Stimulated activated CD4-positive, alpha-beta T cell treated with anti-CD3 and anti-CD28 coated beads, Interleukin-12 subunit alpha, Interleukin-12 subunit beta, amount 100 ng/mL, for 4 hours (primary cell): Measurements from ENCODE around the gene RAB3D.
"Not testable (repeated sequence)": the region's sequence is repeated elsewhere in the genome, so short reads cannot be mapped to it uniquely, and the experiment has no call there.

Experiments used
- DNase-seq: peaks from one replicate; pipeline ENCODE4 v3.0.0-alpha.2; 2020

The RAB3D gene

DNA sequence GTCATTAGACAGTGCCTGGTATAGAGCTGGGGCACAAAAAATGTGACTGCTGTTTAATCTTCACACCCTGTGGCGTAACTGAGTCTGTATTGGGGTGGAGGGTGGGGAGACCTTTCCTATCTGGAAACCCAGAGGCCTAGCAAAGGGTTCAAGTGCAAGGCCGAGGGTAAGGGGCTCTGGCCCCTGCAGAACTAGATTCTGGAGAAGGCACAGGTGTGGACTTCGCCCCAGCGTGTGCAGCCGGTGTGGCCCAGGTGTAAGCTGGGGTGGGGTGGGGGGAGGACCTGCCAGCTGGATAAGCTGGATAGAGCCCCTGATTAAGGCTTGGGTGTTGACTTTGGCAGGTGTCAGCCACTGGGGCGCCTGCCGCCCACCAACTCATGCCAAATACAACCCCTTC, 1.3 kb downstream of the RAB3D start:
- no peak for DNase-seq

DNA sequence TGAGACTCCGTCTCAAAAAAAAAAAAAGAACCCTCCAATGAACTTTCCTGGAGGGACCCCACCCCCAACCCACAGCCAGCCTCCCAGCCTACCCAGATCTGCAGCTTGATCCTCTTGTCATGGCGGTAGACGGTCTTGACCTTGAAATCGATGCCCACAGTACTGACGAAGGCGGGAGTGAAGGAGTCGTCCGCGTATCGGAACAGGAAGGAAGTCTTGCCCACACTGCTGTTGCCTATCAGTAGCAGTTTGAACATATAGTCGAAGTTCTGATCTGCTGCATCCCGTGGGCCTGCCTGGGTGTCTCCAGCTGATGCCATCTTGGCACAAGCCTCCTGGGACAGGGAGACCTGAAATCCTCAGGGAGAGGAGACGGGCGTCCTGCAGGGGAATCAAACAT, 2.4 kb downstream of the RAB3D start:
- DNase-seq = no peak

- no peak for DNase-seq
Measured at GRCh38 chr19:11335449-11336146, 3.9 kb downstream of the RAB3D start.

DNA sequence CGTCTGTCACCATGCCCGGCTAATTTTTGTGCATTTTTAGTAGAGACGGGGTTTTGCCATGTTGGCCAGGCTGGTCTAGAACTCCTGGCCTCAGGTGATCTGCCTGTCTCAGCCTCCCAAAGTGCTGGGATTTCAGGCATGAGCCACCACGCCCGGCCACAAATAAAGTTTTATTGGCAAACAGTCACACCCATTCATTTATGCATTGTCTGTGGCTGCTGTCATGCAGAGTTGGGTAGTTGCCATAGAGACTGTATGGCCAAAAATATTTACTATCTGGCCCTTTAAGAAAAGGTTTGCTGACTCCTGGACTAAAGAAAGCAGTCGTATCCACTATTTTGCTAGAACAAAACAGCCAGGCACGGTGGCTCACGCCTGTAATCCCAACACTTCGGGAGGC, 5.6 kb downstream of the RAB3D start:
- DNase-seq = not testable (repeated sequence)

- no peak for DNase-seq
Measured at GRCh38 chr19:11332822-11333221, 6.6 kb downstream of the RAB3D start.

- no peak for DNase-seq
Measured at GRCh38 chr19:11331502-11331901, 8.0 kb downstream of the RAB3D start.

- DNase-seq = no peak
Measured at GRCh38 chr19:11330127-11330526, 9.3 kb downstream of the RAB3D start.

GRCh38 chr19:11325544-11325943, 13.9 kb downstream of the RAB3D start:
- DNase-seq = no peak

GRCh38 chr19:11324748-11325389, 14.6 kb downstream of the RAB3D start:
- DNase-seq = no peak

- DNase-seq = no peak
Measured at GRCh38 chr19:11324079-11324661, 15.3 kb downstream of the RAB3D start.

GRCh38 chr19:11323601-11324078, 15.8 kb downstream of the RAB3D start:
- DNase-seq = no peak

GRCh38 chr19:11322269-11323024, 17.0 kb downstream of the RAB3D start:
- no peak for DNase-seq

DNA sequence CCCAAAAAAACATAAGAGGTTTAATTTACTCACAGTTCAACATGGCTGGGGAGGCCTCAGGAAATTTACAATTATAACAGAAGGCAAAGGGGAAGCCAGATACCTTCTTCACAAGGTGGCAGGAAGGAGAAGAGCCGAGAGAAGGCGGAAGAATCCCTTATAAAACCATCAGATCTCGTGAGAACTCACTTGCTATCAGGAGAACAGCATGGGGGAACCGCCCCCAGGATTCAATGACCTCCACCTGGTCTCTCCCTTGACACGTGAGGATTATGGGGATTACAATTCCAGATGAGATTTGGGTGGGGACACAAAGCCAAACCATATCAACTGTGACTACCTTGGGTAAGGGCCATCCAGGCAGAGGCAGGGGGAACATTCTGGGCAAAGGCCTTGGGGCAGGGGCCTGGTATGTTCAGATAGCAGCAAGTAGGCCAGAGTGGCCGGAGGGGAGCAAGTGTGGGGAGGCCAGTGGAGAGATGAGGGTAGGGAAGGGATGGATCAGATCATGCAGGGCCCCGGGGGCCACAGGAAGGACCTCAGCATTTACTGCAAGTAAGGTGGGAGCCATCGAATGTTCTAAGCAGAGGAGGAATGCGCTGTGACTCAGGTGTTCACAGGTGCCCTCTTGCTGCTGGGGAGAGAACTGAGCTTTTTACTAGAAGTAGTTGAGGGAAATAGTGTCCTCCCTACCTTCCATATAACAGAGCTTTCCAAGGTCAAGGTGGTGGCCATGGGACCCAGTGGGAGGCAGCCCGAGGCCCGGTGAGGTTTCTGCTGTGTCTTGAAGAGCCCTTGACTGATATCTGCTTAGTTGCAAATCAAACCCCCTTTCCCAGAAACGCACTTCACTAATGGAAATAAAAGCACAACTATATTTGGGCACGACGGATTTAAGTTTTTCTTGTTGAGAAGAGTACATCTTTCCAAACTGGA, 18.0 kb downstream of the RAB3D start:
- no peak for DNase-seq

- DNase-seq = not testable (repeated sequence)
Measured at GRCh38 chr19:11320278-11320995, 19.0 kb downstream of the RAB3D start.

- no peak for DNase-seq
Measured at GRCh38 chr19:11306337-11306736, 33.1 kb downstream of the RAB3D start.

DNA sequence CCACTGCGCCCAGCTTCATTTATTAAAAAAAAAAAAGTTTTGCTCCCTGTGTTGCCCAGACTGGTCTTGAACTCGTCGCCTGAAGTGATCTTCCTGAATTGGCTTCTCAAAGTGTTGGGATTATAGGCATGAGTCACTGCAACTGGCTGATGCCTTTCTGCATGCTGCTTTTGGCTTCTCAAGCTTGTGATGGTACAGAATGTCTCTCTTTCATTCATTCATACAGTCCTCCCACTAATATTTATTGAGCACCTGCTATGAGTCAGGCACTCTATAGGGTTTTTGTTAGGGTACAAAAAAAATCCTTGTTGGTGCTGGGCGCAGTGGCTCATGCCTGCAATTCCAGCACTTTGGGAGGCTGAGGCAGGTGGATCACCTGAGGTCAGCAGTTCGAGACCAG, 34.5 kb downstream of the RAB3D start:
- DNase-seq = no peak

DNA sequence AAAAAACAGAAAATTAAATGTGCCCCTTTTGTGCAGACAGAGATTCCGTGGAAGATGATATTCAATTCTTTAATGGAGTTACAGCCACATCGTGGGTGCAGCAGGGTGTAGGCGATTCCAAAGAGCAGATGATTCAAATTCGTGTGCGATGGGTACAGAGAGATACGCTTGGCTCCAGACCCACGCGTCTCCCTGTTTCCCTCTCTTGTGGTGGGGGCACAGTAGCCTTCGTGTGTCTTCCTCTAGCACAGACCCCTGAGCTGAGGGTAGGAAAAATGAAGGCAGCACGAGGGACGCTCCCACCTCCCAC, 38.7 kb downstream of the RAB3D start:
- no peak for DNase-seq

- no peak for DNase-seq
Measured at GRCh38 chr19:11299946-11300810, 39.3 kb downstream of the RAB3D start.

- DNase-seq = no peak
Measured at GRCh38 chr19:11296264-11296663, 43.2 kb downstream of the RAB3D start.

GRCh38 chr19:11295665-11296245, 43.7 kb downstream of the RAB3D start, which contains the start of gene TSPAN16:
Gene TSPAN16 (plus strand): TSS chr19:11296160. CDS start chr19:11296298, 138 bp downstream.
- DNase-seq = no peak
